Kidney glomerular epithelial cell (primary cell): Measurements from ENCODE around the gene RASSF3.
A peak's percentile ranks its signal among the peaks of the same experiment; 100 is the strongest.

ENCODE experiments used
- DNase-seq: peaks from one replicate; lab custom pipeline; 2025; lab: John Stamatoyannopoulos, UW

RASSF3 gene

DNA sequence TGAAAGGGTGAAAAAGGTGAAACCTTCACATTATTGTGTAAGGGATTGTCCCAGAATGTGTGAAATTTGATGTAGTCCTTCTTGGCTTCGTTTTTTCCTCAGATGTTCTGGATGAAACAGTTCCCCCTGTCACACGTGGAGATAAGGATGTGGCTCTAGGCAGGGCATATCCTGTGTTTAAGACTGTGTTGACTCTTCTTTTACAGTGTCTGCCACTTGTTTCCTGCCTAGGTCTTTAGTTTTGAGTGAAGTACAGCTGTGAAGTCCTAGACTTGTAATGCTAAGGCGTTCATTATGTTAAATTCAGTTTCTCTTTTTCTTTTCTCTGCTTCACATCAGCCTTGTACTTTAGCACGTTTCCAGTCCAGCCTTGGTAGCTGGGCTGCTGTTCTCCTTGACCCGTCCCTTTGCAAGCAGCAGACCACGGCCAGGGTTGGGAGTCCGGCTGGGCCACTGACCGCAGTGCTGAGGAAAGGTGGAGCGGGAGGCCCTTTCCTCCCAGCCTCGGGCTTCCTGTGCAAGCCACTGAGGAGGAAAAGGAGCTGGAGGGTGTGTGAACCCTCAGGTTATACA lies 59.1 kb downstream of the RASSF3 start:
- DNase-seq, result no peak

DNA sequence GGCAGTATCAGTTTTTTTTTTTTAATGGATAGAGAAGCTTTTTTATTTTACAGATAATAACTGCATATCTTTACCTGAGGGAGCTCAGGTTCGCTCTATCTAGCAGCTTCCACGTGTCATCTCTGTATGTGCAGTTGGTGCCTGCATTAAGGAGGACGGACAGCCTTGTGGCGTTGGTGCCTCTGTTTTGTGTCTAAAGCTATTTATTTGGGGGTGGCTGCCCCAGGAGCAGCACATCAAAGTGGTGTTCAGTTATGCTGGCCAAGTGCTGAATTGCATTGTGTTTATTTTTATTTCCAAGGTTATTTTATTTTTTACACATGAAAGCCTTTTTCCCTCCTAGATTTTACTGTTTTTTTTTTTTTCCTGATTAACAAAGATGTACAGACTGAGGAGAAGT lies 59.7 kb downstream of the RASSF3 start:
- DNase-seq, result no peak

GRCh38 chr12:64670919-64671639 lies 60.8 kb downstream of the RASSF3 start:
- DNase-seq, result peak; percentile 25

GRCh38 chr12:64671681-64672080 lies 61.4 kb downstream of the RASSF3 start:
- DNase-seq, result no peak

GRCh38 chr12:64672925-64673409 lies 62.7 kb downstream of the RASSF3 start:
- DNase-seq, result no peak

- no peak for DNase-seq
Observed at GRCh38 chr12:64673490-64674169, 63.3 kb downstream of the RASSF3 start.

DNA sequence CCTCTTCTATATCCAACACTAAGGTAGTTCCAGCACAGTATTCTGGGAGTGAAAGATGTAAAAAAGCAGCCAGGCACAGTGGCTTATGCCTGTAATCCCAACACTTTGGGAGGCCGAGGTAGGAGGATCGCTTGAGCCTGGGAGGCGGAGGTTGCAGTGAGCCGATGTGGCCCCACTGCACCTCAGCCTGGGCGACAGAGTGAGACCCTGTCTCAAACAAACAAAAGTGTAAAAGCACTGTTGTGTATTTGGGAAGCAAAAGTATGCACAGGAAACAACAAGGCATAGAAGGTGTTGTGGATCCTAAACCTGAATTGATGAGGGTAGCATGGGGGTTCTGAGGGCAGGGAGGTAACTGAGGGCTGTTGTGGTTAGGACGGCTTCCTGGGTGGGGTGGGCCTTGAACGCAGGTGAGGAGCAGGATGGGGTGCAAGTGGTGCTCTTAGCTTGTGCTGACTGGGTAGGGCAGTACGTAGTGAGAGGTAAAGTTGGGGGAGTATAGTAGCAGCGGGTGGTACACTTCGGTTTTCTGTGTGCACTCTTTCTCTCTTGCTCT lies 64.2 kb downstream of the RASSF3 start:
- DNase-seq, result no peak

GRCh38 chr12:64675795-64676194 lies 65.5 kb downstream of the RASSF3 start:
- DNase-seq, result no peak

DNA sequence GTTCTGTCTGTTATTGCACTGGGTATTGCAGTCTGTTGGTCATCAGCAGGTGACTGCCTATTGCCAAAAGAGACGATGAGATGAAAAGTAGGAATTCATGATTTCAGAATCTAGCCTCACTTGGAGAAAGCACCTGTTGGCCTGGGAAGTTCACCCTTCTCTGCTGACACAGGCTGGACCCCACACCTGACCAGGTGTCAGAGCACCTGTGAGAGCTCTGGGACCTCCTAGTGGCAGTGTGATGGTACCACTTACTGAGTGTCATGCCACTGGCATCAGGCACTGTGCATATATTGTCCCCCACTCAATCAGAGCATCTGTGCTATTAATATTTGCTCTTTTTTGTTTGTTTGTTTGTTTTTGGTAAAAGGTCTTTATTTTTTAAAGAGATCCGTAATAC lies 68.0 kb downstream of the RASSF3 start:
- DNase-seq, result no peak

GRCh38 chr12:64678835-64679234 lies 68.5 kb downstream of the RASSF3 start:
- DNase-seq, result no peak

DNA sequence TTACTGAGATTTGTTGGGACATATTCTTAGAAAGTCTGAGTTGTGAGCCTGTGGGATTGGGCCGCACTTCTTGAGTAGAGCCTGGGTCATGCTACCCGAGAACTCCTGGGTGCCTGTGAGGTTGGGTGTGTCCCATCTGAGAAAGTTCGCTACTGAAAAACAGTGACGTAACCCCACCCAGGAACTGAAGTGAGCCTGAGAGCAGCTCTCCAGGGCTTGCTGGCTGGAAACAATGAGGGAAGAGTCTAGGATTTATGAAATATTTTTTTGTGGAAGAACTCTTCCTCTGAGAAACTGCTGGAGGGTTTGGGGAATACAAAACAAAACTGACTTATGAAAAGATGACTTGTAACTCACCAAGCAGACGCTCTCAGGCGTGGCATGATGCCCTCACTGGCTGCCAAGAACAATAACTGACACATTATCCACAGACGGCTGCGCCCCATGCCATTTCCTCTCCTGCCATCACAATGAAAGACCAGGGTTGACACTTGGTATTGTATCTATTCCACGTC lies 69.2 kb downstream of the RASSF3 start:
- DNase-seq, result peak; percentile 88

DNA sequence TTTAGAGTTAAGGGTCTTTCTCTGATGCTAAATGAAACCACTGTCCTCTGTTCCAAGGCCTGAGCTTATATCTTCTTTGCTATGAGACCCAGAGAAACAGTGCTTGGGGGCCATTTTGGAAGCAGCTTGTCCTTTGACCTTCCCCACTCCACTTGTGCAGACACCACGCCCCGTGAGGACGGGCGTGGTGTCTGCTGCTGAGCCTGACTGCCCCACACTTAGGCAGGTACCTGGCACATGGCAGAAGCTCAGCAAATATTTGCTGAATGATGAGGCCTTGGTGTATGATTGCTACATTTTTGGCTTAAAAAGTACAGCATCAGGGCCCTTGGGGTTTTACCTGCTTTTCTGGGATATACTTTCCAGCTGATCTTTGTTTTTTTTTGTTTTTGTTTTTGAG lies 69.9 kb downstream of the RASSF3 start:
- no peak for DNase-seq

- DNase-seq, result no peak
Observed at GRCh38 chr12:64681200-64682052, 71.1 kb downstream of the RASSF3 start.

DNA sequence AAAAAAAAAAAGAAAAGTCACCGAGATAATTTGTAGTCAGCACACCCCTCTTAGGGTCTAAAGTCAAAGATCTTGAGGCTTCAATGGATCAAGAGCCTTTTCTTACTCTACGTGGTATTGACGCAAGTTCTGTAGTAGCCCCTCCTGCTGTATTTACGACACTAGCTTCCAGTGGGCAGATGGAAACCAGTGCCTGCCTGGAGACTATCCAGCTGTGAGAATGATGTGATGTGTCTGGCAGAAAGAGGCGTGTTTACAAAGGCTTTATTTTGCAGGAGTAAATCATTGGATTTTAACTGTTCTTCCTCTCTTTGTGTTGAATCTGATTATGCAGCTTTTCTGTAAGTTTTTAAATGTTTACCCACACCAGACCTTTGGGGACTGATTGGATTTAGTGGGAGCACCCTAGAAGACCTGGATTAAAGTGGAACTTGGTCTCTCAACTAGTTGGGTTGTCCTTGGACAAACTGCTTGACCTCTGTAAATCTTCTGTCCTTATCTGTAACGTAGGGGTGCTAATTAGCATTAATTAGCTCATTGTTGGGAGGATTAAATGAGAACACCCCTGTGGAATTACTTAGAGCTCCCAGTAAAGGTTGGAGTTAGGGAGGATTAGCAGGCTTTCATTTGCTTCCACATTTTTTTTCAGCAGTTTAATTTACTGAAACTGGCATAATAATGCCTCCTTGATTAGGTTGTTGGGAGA lies 72.4 kb downstream of the RASSF3 start:
- no peak for DNase-seq

DNA sequence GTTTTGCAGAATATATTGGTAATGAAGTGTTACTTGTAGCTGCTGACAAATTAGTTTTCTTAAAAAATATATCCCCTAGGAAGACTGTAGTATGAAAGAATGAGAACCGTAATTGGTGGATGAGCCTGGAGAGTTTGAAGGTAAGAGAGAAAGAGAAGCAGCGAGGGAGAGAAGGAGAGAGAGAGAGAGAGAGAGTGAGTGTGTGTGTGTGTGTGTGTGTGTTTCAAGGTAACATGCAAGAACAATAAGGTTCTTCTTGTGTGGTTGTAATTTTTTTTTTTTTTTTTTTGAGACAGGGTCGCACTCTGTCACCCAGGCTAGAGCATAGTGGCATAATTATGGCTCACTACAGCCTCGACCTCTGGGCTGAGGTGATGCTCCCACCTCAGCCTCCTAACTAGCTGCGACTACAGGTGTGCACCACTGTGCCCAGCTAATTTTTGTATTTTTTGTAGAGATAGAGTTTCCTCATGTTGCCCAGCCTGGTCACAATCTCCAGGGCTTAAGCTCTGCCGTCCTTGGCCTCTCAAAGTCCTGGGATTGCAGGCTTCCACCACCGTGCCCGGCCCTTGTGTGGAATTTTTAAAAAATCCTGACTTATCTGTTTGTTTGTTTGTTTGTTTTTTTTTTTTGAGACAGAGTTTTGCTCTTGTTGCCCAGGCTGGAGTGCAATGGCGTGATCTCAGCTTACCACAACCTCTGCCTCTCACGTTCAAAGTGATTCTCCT lies 73.7 kb downstream of the RASSF3 start:
- no peak for DNase-seq

GRCh38 chr12:64685050-64685449 lies 74.8 kb downstream of the RASSF3 start:
- no peak for DNase-seq

- DNase-seq, result no peak
Observed at GRCh38 chr12:64685605-64686004, 75.3 kb downstream of the RASSF3 start.

DNA sequence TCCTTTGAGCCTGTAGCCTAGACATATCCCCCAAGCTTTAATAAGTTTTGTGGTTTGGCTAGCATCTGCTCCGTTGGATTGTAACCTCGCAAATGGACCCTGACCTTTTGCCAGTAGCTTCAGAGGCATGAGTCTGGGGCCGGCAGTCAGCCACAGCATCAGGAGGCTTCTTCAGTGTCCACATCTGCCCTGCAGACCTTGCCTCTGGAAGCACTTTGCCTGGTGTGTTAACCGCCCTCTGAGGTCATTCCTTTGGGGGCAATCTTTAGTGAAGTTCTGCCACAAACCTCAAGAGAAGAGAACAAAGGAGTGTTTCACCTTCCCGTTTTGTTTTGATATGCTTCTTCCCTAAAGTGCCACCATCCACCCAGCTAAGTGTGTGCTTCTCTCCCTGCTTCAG lies 77.5 kb downstream of the RASSF3 start:
- no peak for DNase-seq

- DNase-seq, result no peak
Observed at GRCh38 chr12:64688219-64688618, 77.9 kb downstream of the RASSF3 start.

DNA sequence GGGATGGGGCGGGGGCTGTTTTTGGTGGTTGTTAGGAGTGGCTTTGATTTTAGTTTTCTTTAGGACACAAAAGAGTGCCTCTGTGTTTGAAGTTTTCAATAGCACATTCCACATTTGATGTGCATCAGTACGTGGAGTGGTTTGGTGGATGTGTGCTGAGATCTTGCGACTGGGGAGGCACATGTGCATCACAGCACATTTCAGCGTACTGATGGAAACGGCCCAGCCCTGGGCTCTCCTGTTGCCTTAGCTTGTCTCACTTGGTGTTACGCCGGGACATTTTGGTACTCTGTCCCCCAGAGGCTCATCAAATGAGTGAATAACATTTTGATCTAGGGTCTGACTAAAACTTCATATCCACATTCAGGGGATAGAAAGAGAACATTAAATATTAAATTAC lies 78.4 kb downstream of the RASSF3 start:
- DNase-seq, result no peak
